ENCODE measurements around the gene RSPH9.

The RSPH9 gene

GRCh38 chr6:43669922-43670622 lies 25.2 kb downstream of the RSPH9 start:
- no peak for TF ChIP-seq CTCF (IDR thresholded peaks at IDR 0.05; ENCODE audit: borderline replicate concordance, insufficient read depth, low read depth, low read length)
- H3K4me3 ChIP-seq (ENCODE audit: low read depth, low read length): no peak overlapping the region

- no peak overlapping the region for H3K4me3 ChIP-seq (ENCODE audit: low read depth, low read length)
- no peak for TF ChIP-seq CTCF (IDR thresholded peaks at IDR 0.05; ENCODE audit: borderline replicate concordance, insufficient read depth, low read depth, low read length)
Observed at GRCh38 chr6:43670623-43670986, 25.8 kb downstream of the RSPH9 start.

- no peak for TF ChIP-seq CTCF (IDR thresholded peaks at IDR 0.05; ENCODE audit: borderline replicate concordance, insufficient read depth, low read depth, low read length)
- H3K4me3 ChIP-seq (ENCODE audit: low read depth, low read length): no peak overlapping the region
Observed at GRCh38 chr6:43671011-43671800, 26.4 kb downstream of the RSPH9 start.

DNA sequence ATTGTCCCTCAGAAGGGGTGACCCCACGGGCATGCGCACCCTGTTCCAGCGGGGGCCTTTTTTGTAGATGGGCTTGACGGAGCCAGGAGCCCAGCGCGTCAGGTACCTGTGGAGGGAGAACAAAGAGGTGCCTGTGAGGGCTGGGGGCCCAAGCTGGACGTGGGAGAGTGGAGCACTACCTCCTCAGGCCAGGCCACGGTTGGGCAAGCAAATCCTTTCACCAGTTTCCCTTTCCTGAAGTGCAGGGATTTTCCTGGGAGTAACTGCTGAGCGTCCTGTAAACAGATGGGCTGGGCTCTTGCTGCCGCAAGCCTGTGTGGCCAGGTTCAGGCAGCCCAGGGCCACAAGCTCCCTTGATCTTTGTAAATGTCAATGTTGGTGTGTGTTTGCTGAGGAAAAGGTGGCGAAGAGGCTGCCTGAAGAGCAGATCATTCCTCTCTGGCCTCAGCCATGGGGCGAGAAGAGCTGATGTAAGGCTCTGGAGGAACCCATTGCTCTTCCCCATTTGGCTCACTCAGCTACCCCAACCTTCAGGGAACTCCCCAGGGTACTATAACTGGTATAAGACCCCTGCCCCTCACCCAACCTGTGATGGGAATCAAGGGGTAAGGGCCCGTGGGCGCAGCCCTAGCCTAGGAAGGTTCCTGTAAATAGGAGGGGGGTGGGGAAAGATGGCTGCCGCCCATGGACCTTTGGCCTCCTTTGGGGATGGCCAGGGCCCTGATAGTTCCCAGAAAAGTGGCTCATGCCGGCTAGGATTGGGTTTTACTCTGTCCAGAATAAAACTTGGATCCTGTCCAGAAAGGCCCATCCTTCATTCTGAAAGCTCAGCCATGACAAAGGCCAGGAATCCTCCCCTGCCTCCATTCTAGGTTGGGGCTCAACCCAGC lies 27.2 kb downstream of the RSPH9 start:
- no peak overlapping the region for H3K4me3 ChIP-seq (ENCODE audit: low read depth, low read length)
- TF ChIP-seq CTCF (IDR thresholded peaks at IDR 0.05; ENCODE audit: borderline replicate concordance, insufficient read depth, low read depth, low read length): no peak

DNA sequence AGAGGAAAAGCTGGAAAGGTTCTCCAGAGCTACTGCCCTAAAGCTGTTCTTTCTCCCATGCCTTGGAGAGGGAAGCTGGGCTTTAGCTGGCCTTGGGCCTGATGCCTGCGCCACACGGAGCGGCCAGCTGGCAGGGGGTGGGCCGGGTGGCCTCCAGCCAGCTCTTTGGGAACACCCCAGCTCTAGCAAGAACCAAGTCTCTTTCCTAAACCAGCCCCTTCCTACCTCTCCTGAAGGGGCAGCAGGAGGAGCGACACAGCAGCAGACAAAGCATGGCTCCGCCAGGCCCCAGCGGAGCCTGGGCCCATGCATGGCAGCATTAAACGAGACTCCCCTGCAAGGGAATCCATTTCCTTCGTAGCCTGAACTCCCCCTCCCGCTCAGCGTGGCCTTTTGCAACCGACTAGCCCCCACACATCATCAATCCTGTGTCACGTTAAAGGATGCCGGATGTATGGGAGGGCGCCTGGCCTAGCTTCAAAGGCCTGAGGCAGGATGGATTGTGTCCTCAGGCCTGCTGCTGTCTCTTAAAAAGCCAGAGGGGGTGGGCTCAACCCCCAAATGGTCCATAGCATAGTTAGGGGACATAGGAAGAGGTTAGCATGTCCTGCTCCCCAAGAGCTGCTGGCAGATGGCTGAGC lies 28.7 kb downstream of the RSPH9 start:
- no peak overlapping the region for H3K4me3 ChIP-seq (ENCODE audit: low read depth, low read length)
- no peak for TF ChIP-seq CTCF (IDR thresholded peaks at IDR 0.05; ENCODE audit: borderline replicate concordance, insufficient read depth, low read depth, low read length)

DNA sequence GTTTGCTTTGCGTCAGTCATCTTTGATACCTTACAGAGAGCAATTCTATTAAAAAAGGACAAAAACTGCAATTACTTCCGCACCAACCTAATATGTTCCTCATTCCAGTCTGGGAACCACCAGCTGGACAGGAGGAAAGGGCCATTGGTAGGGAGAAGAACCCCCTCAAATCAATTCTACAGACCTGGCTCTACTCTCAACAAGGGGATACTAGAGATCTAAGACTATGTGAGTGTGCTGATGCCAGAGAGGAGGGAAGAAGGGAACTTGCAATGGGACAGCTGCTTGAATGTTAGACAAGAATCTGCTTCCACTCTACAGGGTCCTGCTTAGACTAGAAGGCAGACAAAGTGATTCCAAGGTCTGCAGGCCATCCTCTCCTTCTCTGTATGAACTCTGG lies 29.5 kb downstream of the RSPH9 start:
- no peak overlapping the region for H3K4me3 ChIP-seq (ENCODE audit: low read depth, low read length)
- no peak for TF ChIP-seq CTCF (IDR thresholded peaks at IDR 0.05; ENCODE audit: borderline replicate concordance, insufficient read depth, low read depth, low read length)

Measured in GM12875 (cell line).